GM19099 (cell line): Measurements from ENCODE around the gene SSBP4.

Experiments
- POLR2A ChIP-seq: IDR thresholded peaks from 3 replicates; pipeline ENCODE4 v1.6.1; 2011; ENCODE audit warnings: low read depth; ENCODE audit not compliant: insufficient read length; ENCODE audit errors: extremely low read depth

The SSBP4 gene

GRCh38 chr19:18440936-18441803 is 22.0 kb downstream of the SSBP4 start:
- TF ChIP-seq POLR2A = no peak

GRCh38 chr19:18441804-18442788 is 22.9 kb downstream of the SSBP4 start:
- TF ChIP-seq POLR2A = no peak

- TF ChIP-seq POLR2A = no peak
Observed at GRCh38 chr19:18442941-18443340, 23.7 kb downstream of the SSBP4 start.

- TF ChIP-seq POLR2A = no peak
Observed at GRCh38 chr19:18443406-18443805, 24.2 kb downstream of the SSBP4 start.

GRCh38 chr19:18443831-18444230 is 24.6 kb downstream of the SSBP4 start:
- no peak for TF ChIP-seq POLR2A

- no peak for TF ChIP-seq POLR2A
Observed at GRCh38 chr19:18444513-18444912, 25.3 kb downstream of the SSBP4 start.

- no peak for TF ChIP-seq POLR2A
Observed at GRCh38 chr19:18445262-18445948, 26.2 kb downstream of the SSBP4 start.

- no peak for TF ChIP-seq POLR2A
Observed at GRCh38 chr19:18446145-18446810, 27.1 kb downstream of the SSBP4 start.

GRCh38 chr19:18446811-18447359 is 27.7 kb downstream of the SSBP4 start:
- TF ChIP-seq POLR2A = no peak

- no peak for TF ChIP-seq POLR2A
Observed at GRCh38 chr19:18449552-18449951, 30.4 kb downstream of the SSBP4 start.

GRCh38 chr19:18450021-18450930 is 31.1 kb downstream of the SSBP4 start:
- TF ChIP-seq POLR2A = no peak

- TF ChIP-seq POLR2A = no peak
Observed at GRCh38 chr19:18450931-18451836, 32.0 kb downstream of the SSBP4 start.
